Ovary (tissue), 9 donors: ENCODE measurements around the gene EPAS1. TPM values are rescaled to one million over a fixed set of nuclear protein-coding genes. Genes with fewer than 3 reads are reported as not detected.

Experiments
- DNase-seq, 5 donors: peaks; one replicate each; pipeline ENCODE4 v3.0.0-alpha.2; 2019 to 2020
- H3K27ac ChIP-seq, 2 donors: fragments of 200-600 bp; one replicate each; pipeline versions ENCODE4 v1.5.1 to v1.8.0; 2019 to 2022
- H3K27me3 ChIP-seq: fragments of 200-600 bp; one replicate; pipeline ENCODE4 v1.8.0; 2022
- H3K36me3 ChIP-seq: fragments of 200-600 bp; sonication (generic); one replicate; pipeline ENCODE4 v1.5.1; 2019
- H3K4me1 ChIP-seq: one replicate; pipeline ENCODE4 v1.8.1; 2013; ENCODE audit warnings: mild to moderate bottlenecking, moderate library complexity; ENCODE audit not compliant: insufficient read depth
- H3K4me3 ChIP-seq: fragments of 200-600 bp; sonication (generic); one replicate; pipeline ENCODE4 v1.5.1; 2017
- H3K9me3 ChIP-seq, 2 donors: fragments of 200-600 bp in 1 of 2; sonication (generic) in 1 of 2; one replicate each; pipeline versions ENCODE4 v1.5.1 to v1.8.1; 2013 to 2019; ENCODE audit warnings: mild to moderate bottlenecking in 1 of 2, moderate library complexity in 1 of 2
- CTCF ChIP-seq, 3 donors: fragments of 450-650 bp in 2 of 3; fragments of 200-600 bp in 1 of 3; IDR thresholded peaks; one replicate each; pipeline versions ENCODE4 v1.5.1 to v1.8.0; 2016 to 2022; ENCODE audit warnings: antibody characterized with exemption in 3 of 3, mild to moderate bottlenecking in 1 of 3
- EP300 ChIP-seq: sonication (generic); formaldehyde crosslinking; IDR thresholded peaks from one replicate; pipeline ENCODE4 v1.6.1; 2017; ENCODE audit warnings: antibody characterized with exemption
- POLR2A ChIP-seq: fragments of 450-650 bp; IDR thresholded peaks from one replicate; pipeline ENCODE4 v1.6.1; 2017; ENCODE audit warnings: antibody characterized with exemption, mild to moderate bottlenecking, moderate library complexity
- WGBS, 3 donors: extraction: QIAGEN DNeasy Blood & Tissue Kit in 1 of 3; methylation state at CpG; one replicate each; pipeline versions ENCODE4 v1.1.5 to v1.1.7; 2013 to 2017; 5-methylcytosine and 5-hydroxymethylcytosine counted together
- intact Hi-C, 4 donors: fragments of 100-400 bp; cut with DNase I; formaldehyde crosslinking; loops; one replicate each; pipeline versions ENCODE4 v1.11.0 to v1.15.1; 2022 to 2023
- polyA plus RNA-seq, 2 donors: library from polyadenylated mRNA; stranded (reverse); fragments of 200-250 nt in 1 of 2; fragments of 350-450 nt in 1 of 2; fragmentation: Illumina TruSeq in 1 of 2; extraction: RNeasy Lipid Tissue Mini Kit (QIAGEN cat#74804) in 1 of 2; gene quantifications; one replicate each; pipeline ENCODE4 v1.2.3, GENCODE V29; 2013 to 2014
- total RNA-seq, 7 donors: library from RNA; depleted of rRNA in 2 of 7; stranded (reverse); fragments of >200 nt in 2 of 7; fragmentation: NEBNext Ultra II Directional in 3 of 7; extraction: Animal tissue kit (Norgen Biotek cat#: 25700) in 3 of 7; gene quantifications; one replicate each; pipeline versions ENCODE4 v1.1.0 to v1.2.4, GENCODE V29; 2016 to 2023
- donor health status: DM: no; HTN: no; CAD: no; lungs with moderate emphysema.
- donor health status: DM: no; HTN: no; CAD: no.
- donor health status: Bipolar disorder and iron deficiency.
- donor health status: DM: yes; HTN: yes; CAD: no.
- donor health status: DM: no; HTN: no; CAD: no.
- donor health status: DM: yes; HTN: yes; CAD: no.

The EPAS1 gene
- total and polyA plus RNA-seq, 9 donors: 63.1 to 258 (median 82.7) TPM

- WGBS, 3 donors: 89 to 94% (median 90%) methylated on average over 16 of the region's 16 CpGs
- H3K9me3 ChIP-seq: no peaks in the 10 kb centered on the region
- intact Hi-C loops: no loop called here
- no peak for TF ChIP-seq POLR2A
- no peak for TF ChIP-seq EP300
- no peak for TF ChIP-seq CTCF (IDR thresholded peaks at IDR 0.05)
- no peak for DNase-seq
- H3K4me3 ChIP-seq: no peak overlapping the region
- no peak overlapping the region for H3K27ac ChIP-seq
- H3K36me3 ChIP-seq: no peaks in the 10 kb centered on the region
- no peaks in the 10 kb centered on the region for H3K27me3 ChIP-seq
- peaks cover 9% of the 10 kb centered on the region for H3K4me1 ChIP-seq
These were observed 80.7 kb downstream of the EPAS1 start for GRCh38 chr2:46377666-46378560.

GRCh38 chr2:46378616-46379015 is 81.4 kb downstream of the EPAS1 start:
- H3K36me3 ChIP-seq: no peaks in the 10 kb centered on the region
- intact Hi-C loops: no loop called here
- DNase-seq: no peak
- TF ChIP-seq POLR2A: no peak
- no peak for TF ChIP-seq EP300
- peaks cover 9% of the 10 kb centered on the region for H3K4me1 ChIP-seq
- WGBS, 3 donors: 67 to 79% (median 77%) methylated on average over 3 of the region's 3 CpGs
- no peaks in the 10 kb centered on the region for H3K9me3 ChIP-seq
- H3K27ac ChIP-seq: no peak overlapping the region
- H3K4me3 ChIP-seq: no peak overlapping the region
- H3K27me3 ChIP-seq: no peaks in the 10 kb centered on the region

GRCh38 chr2:46379213-46380037 is 82.2 kb downstream of the EPAS1 start:
- Histone ChIP-seq H3K4me1 (peaks cover 9% of the 10 kb centered on the region), H3K4me3 (no peak overlapping the region), H3K27me3 (no peaks in the 10 kb centered on the region), H3K36me3 (no peaks in the 10 kb centered on the region), H3K27ac (no peak overlapping the region), H3K9me3 (no peaks in the 10 kb centered on the region)
- intact Hi-C loops: no loop called here
- TF ChIP-seq CTCF (IDR thresholded peaks at IDR 0.05): no peak
- TF ChIP-seq EP300: no peak
- TF ChIP-seq POLR2A: no peak
- 64 to 67% (median 64%) methylated on average over 9 of the region's 9 CpGs for WGBS, 3 donors
- no peak for DNase-seq

- no peak for DNase-seq
- peaks cover 9% of the 10 kb centered on the region for H3K4me1 ChIP-seq
- WGBS, 3 donors: 92 to 95% (median 92%) methylated on average over 22 of the region's 22 CpGs
- H3K9me3 ChIP-seq: no peaks in the 10 kb centered on the region
- TF ChIP-seq CTCF (IDR thresholded peaks at IDR 0.05): no peak
- no peak for TF ChIP-seq EP300
- TF ChIP-seq POLR2A: no peak
- no peak overlapping the region for H3K27ac ChIP-seq
- no peaks in the 10 kb centered on the region for H3K27me3 ChIP-seq
- intact Hi-C loops: no loop called here
- no peaks in the 10 kb centered on the region for H3K36me3 ChIP-seq
- H3K4me3 ChIP-seq: no peak overlapping the region
These were observed 83.1 kb downstream of the EPAS1 start for GRCh38 chr2:46380038-46380940.
